ENCODE data around the gene ZNF223.

ZNF223 gene

GRCh38 chr19:44051650-44052402 lies at the start of gene ZNF223:
TSS of gene ZNF223 (plus strand) at chr19:44052036. CDS start at chr19:44055177, 3,141 bp downstream.
- peak; percentile 85 for ATAC-seq
- peak; percentile 63 for DNase-seq

- ATAC-seq (no peak), DNase-seq (no peak)
These were observed 49.6 kb upstream of the ZNF223 start for GRCh38 chr19:44002212-44002565.

GRCh38 chr19:44002566-44003460 lies 49.0 kb upstream of the ZNF223 start, which contains the start of gene ZNF230:
TSS of gene ZNF230 (plus strand) at chr19:44002957. CDS start at chr19:44007079, 4,122 bp downstream.
- DNase-seq (peak; percentile 81), ATAC-seq (peak; percentile 96)

- DNase-seq (peak; percentile 16), ATAC-seq (peak; percentile 32)
These were observed 48.3 kb upstream of the ZNF223 start for GRCh38 chr19:44003461-44004009.

GRCh38 chr19:44005973-44006372 lies 45.9 kb upstream of the ZNF223 start:
- DNase-seq (no peak), ATAC-seq (no peak)

GRCh38 chr19:44007473-44007872 lies 44.4 kb upstream of the ZNF223 start:
- no peak for ATAC-seq

GRCh38 chr19:44010468-44010867 lies 41.4 kb upstream of the ZNF223 start:
- DNase-seq (no peak), ATAC-seq (no peak)

More at GRCh38 chr19:44007473-44007872, 44.4 kb upstream of the ZNF223 start:
- no peak for DNase-seq

- DNase-seq (no peak), ATAC-seq (no peak)
These were observed 32.3 kb upstream of the ZNF223 start for GRCh38 chr19:44019498-44019897.

- DNase-seq: no peak
- ATAC-seq: no peak
These were observed 30.6 kb upstream of the ZNF223 start for GRCh38 chr19:44021221-44021620.

GRCh38 chr19:44024900-44025216 lies 27.0 kb upstream of the ZNF223 start:
- DNase-seq: no peak
- no peak for ATAC-seq

- ATAC-seq: peak; percentile 99
- peak; percentile 79 for DNase-seq
These were observed 26.5 kb upstream of the ZNF223 start, which contains the start of gene ZNF222 for GRCh38 chr19:44025217-44025936. TSS of gene ZNF222 (plus strand) at chr19:44025379. CDS start at chr19:44025437, 58 bp downstream.

GRCh38 chr19:44026622-44027021 lies 25.2 kb upstream of the ZNF223 start:
- ATAC-seq (no peak), DNase-seq (no peak)

- DNase-seq (no peak), ATAC-seq (no peak)
These were observed 19.7 kb upstream of the ZNF223 start for GRCh38 chr19:44032001-44032610.

GRCh38 chr19:44042147-44042546 lies 9.7 kb upstream of the ZNF223 start:
- ATAC-seq: no peak
- DNase-seq: no peak

- DNase-seq: peak; percentile 16
- ATAC-seq: peak; percentile 60
These were observed 841 bp upstream of the ZNF223 start for GRCh38 chr19:44050740-44051649.

GRCh38 chr19:44055870-44056269 lies 4.0 kb downstream of the ZNF223 start:
- DNase-seq: no peak

GRCh38 chr19:44059229-44059628 lies 7.4 kb downstream of the ZNF223 start:
- DNase-seq (no peak), ATAC-seq (no peak)

More at GRCh38 chr19:44055870-44056269, 4.0 kb downstream of the ZNF223 start:
- ATAC-seq: no peak

- DNase-seq (no peak), ATAC-seq (no peak)
These were observed 9.2 kb downstream of the ZNF223 start for GRCh38 chr19:44061038-44061437.

- no peak for ATAC-seq
- no peak for DNase-seq
These were observed 14.5 kb downstream of the ZNF223 start for GRCh38 chr19:44066305-44066704.

GRCh38 chr19:44069415-44069814 lies 17.6 kb downstream of the ZNF223 start:
- ATAC-seq (no peak), DNase-seq (no peak)
